Psoas muscle (tissue), 8 donors: ENCODE results near the gene RRAS2. TPM values are rescaled to one million over a fixed set of nuclear protein-coding genes. Genes with fewer than 3 reads are reported as not detected.

Experiments
- ATAC-seq, 4 donors: fragments of 200-7000 bp; cut with Tn5 transposase; one replicate each; pipeline ENCODE4 v1.9.1; 2020; ENCODE audit warnings: moderate library complexity in 3 of 4, mild to moderate bottlenecking in 2 of 4
- DNase-seq, 2 donors: peaks; one replicate each; pipeline ENCODE4 v3.0.0-alpha.2; 2020
- H3K27ac ChIP-seq: fragments of 200-600 bp; one replicate; pipeline ENCODE4 v1.8.0; 2022
- H3K27me3 ChIP-seq, 3 donors: fragments of 200-600 bp in 1 of 3; one replicate each; pipeline versions ENCODE4 v1.6.1 to v1.8.0; 2013 to 2022; ENCODE audit warnings: low read length in 2 of 3, mild to moderate bottlenecking in 2 of 3, moderate library complexity in 1 of 3; ENCODE audit not compliant: insufficient read depth in 3 of 3
- H3K36me3 ChIP-seq, 2 donors: fragments of 200-600 bp in 1 of 2; one replicate each; pipeline versions ENCODE4 v1.6.1 to v1.8.0; 2013 to 2022; ENCODE audit warnings: low read depth in 1 of 2, mild to moderate bottlenecking in 1 of 2, moderate library complexity in 1 of 2; ENCODE audit not compliant: insufficient read depth in 1 of 2
- H3K4me1 ChIP-seq: fragments of 200-600 bp; one replicate; pipeline ENCODE4 v1.8.0; 2022
- H3K4me3 ChIP-seq: fragments of 200-600 bp; one replicate; pipeline ENCODE4 v1.8.0; 2022; ENCODE audit warnings: mild to moderate bottlenecking
- H3K9me3 ChIP-seq: fragments of 200-600 bp; one replicate; pipeline ENCODE4 v1.8.0; 2022
- WGBS, 3 donors: extraction: QIAGEN DNeasy Blood & Tissue Kit; methylation state at CpG; one replicate each; pipeline versions ENCODE4 v1.1.6 to v1.1.7; 2013; 5-methylcytosine and 5-hydroxymethylcytosine counted together
- intact Hi-C, 2 donors: fragments of 100-400 bp; cut with DNase I; formaldehyde crosslinking; loops; one replicate each; pipeline versions ENCODE4 v1.11.0 to v1.14.2; 2022
- polyA plus RNA-seq, 3 donors: library from polyadenylated mRNA; stranded (reverse); fragments of 200-250 nt; gene quantifications; one replicate each; pipeline ENCODE4 v1.2.3, GENCODE V29; 2013
- total RNA-seq, 4 donors: library from RNA; stranded (reverse); fragmentation: NEBNext Ultra II Directional in 2 of 4; extraction: Animal tissue kit (Norgen Biotek cat#: 25700) in 2 of 4; gene quantifications; one replicate each; pipeline versions ENCODE4 v1.2.1 to v1.2.4, GENCODE V29; 2021 to 2023
- TF ChIP-seq, protein P1 (sequence below): fragments of 200-600 bp; IDR thresholded peaks from one replicate; pipeline ENCODE4 v1.8.0; 2022; ENCODE audit warnings: antibody characterized with exemption
- donor health status: healthy with polysubstance abuse.
- donor health status: DM: no; HTN: no; CAD: no; lungs with moderate emphysema.
- donor health status: Bipolar disorder and iron deficiency.
- donor health status: healthy.
- donor health status: DM: yes; HTN: yes; CAD: no.
- donor health status: DM: no; HTN: no; CAD: no.
- donor health status: DM: no; HTN: no; CAD: no.
- donor health status: DM: yes; HTN: yes; CAD: no.

Gene RRAS2
- total and polyA plus RNA-seq, 7 donors, result 44.3 to 89.8 (median 54.0) TPM

DNA sequence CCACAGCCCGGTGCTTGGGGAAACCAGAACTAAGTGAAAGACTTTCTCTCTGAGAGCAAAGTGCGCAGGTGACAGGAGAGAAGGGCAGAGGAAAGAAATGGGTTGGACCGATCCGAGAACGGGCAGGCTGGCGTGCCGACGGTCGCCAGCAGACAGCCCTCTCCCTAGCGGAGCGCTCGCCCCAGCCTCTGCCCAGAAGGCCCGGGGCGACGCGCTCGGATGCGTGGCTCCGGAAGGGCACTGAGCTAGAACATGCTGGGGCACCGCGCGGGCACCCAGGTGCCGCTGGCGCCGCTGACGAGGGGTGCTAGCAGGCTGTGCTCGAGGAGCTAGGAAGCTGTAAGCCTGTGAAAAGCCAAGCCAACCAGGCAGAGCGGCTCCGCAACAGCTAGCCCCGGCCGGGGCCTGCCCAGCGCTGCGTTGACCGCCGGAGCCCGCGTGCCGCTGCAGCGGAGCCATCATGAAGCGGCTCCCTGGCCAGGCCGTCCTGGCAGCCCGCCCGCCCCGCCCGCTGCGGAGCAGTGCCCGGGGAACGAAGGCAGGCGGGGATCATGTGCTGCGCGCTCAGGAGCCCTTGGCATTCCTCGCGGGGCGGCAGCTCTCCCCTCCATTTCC lies 22.1 kb upstream of the RRAS2 start:
- H3K36me3 ChIP-seq, result no peaks in the 10 kb centered on the region
- H3K4me1 ChIP-seq, result peaks cover 14% of the 10 kb centered on the region
- TF ChIP-seq, protein P1, sequence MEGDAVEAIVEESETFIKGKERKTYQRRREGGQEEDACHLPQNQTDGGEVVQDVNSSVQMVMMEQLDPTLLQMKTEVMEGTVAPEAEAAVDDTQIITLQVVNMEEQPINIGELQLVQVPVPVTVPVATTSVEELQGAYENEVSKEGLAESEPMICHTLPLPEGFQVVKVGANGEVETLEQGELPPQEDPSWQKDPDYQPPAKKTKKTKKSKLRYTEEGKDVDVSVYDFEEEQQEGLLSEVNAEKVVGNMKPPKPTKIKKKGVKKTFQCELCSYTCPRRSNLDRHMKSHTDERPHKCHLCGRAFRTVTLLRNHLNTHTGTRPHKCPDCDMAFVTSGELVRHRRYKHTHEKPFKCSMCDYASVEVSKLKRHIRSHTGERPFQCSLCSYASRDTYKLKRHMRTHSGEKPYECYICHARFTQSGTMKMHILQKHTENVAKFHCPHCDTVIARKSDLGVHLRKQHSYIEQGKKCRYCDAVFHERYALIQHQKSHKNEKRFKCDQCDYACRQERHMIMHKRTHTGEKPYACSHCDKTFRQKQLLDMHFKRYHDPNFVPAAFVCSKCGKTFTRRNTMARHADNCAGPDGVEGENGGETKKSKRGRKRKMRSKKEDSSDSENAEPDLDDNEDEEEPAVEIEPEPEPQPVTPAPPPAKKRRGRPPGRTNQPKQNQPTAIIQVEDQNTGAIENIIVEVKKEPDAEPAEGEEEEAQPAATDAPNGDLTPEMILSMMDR, result peak; percentile 4
- intact Hi-C loops, result loop anchor here in 1 of 2 donors (5.0 kb wide), 1 partner anchor 41 kb away; no protein-coding TSS in a partner anchor
- H3K27ac ChIP-seq, result peak overlapping the region; percentile 93
- peak overlapping the region; percentile 76 for H3K4me3 ChIP-seq
- WGBS, 3 donors, result 1 to 2% (median 1%) methylated on average over 51 to 54 of the region's 54 CpGs
- no peaks in the 10 kb centered on the region for H3K27me3 ChIP-seq
- no peaks in the 10 kb centered on the region for H3K9me3 ChIP-seq
- ATAC-seq (peak; percentile 91 to 97 (median 94)), DNase-seq (peak; percentile 82 to 88)

DNA sequence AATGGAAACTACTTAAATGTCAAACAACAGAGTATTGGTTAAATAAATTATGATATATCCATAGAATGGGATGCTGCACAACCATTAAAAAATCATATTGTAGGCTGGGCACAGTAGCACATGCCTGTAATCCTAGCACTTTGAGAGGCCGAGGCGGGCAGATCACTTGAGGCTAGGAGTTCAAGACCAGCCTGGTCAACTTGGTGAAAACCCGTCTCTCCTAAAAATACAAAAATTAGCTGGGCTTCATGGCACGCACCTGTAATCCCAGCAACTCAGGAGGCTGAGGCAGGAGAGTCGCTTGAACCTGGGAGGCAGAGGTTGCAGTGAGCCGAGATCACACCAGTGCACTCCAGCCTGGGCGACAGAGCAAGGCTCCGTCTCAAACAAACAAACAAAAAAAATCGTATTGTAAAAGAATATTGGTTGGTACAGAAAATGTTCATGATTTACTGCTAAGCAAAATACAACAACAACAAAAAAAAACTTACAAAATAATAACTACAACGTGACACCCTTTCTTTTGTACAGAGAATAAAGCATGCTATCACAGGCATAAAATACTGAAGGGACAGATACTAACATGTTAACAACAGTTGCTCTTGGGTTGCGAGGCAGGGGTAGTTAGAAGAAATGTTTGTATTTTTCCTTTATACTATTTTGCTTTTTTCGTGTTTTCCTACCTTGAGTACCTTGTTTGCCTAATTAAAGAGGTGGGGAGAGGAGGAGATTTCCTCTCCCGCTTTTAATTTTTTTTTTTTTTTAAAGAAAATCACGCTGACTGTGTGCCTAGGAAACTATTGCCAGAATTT lies 21.3 kb upstream of the RRAS2 start:
- no peak for DNase-seq
- Histone ChIP-seq H3K4me3 (peak overlapping the region; percentile 76), H3K36me3 (no peaks in the 10 kb centered on the region), H3K9me3 (no peaks in the 10 kb centered on the region), H3K27ac (peak overlapping the region; percentile 93), H3K27me3 (no peaks in the 10 kb centered on the region), H3K4me1 (peaks cover 14% of the 10 kb centered on the region)
- TF ChIP-seq, protein P1, result no peak
- no peak for ATAC-seq
- intact Hi-C loops, result loop anchor here in 1 of 2 donors (5.0 kb wide), 1 partner anchor 42 kb away; no protein-coding TSS in a partner anchor
- WGBS, 3 donors, result 79 to 85% (median 83%) methylated on average over 14 of the region's 14 CpGs

DNA sequence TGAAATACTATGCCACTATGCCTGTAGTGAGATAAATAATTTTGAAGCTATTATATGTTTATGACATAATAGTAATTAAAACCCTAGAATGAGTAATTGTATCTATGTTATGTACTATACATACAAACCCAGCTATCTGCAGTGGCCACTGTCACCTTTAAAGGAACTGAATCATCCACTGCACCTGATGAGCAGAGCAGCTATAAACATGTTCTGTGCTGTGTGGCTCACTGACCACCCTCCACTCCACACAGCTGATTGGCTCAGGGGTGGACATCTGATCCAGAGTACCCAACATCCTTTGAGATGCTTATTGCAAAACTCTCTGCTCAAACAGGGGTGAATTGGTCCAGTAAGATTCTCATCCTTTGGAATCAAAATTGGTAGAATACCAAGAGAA lies 19.2 kb upstream of the RRAS2 start:
- no peak overlapping the region for H3K4me3 ChIP-seq
- TF ChIP-seq, protein P1, result no peak
- H3K27me3 ChIP-seq, result no peaks in the 10 kb centered on the region
- no peak for DNase-seq
- no peak overlapping the region for H3K27ac ChIP-seq
- no peak for ATAC-seq
- no peaks in the 10 kb centered on the region for H3K9me3 ChIP-seq
- intact Hi-C loops, result no loop called here
- H3K4me1 ChIP-seq, result peaks cover 32% of the 10 kb centered on the region
- H3K36me3 ChIP-seq, result no peaks in the 10 kb centered on the region

DNA sequence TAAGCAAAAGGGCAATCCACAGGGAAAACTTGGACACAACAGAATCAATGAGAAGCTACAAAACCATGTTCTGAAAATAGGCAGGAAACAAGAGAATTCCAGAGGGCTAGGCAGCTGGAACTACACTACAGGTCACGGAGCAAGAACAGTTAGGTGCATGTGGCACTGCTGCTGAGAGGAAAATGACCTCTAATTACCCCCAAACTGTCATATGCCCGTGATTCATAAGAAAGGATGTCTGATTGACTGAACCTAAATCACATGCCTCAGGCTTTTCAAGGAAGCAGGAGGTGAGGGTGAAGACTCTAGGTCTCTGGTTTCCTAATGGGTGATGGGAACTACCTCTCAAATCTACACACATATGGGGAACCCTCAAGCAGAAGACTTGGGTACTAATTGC lies 17.9 kb upstream of the RRAS2 start:
- no peak overlapping the region for H3K4me3 ChIP-seq
- TF ChIP-seq, protein P1, result no peak
- DNase-seq, result no peak
- intact Hi-C loops, result loop anchor here in 1 of 2 donors (2.0 kb wide), 1 partner anchor 46 kb away; no protein-coding TSS in a partner anchor
- no peaks in the 10 kb centered on the region for H3K9me3 ChIP-seq
- peaks cover 39% of the 10 kb centered on the region for H3K4me1 ChIP-seq
- H3K27me3 ChIP-seq, result no peaks in the 10 kb centered on the region
- no peaks in the 10 kb centered on the region for H3K36me3 ChIP-seq
- WGBS, 3 donors, result 59 to 65% (median 61%) methylated on average over 2 of the region's 2 CpGs
- ATAC-seq, result peak in 1 of 4 donors; percentile 28
- peak overlapping the region; percentile 44 for H3K27ac ChIP-seq
